ENCODE data around the gene LTV1.
"Not testable (repeated sequence)": the region's sequence is repeated elsewhere in the genome, so short reads cannot be mapped to it uniquely, and the experiment has no call there.

Gene LTV1

GRCh38 chr6:143842902-143843676 lies at the start of gene LTV1:
LTV1 (plus strand) TSS chr6:143843338; CDS start chr6:143843478, 140 bp downstream.
- DNase-seq, result peak; percentile 94

GRCh38 chr6:143796551-143796950 lies 46.6 kb upstream of the LTV1 start:
- not testable (repeated sequence) for DNase-seq

- DNase-seq, result not testable (repeated sequence)
These were observed 44.7 kb upstream of the LTV1 start for GRCh38 chr6:143798487-143798886.

GRCh38 chr6:143802833-143803565 lies 40.1 kb upstream of the LTV1 start:
- no peak for DNase-seq

GRCh38 chr6:143803769-143804568 lies 39.2 kb upstream of the LTV1 start:
- no peak for DNase-seq

GRCh38 chr6:143804835-143805239 lies 38.3 kb upstream of the LTV1 start:
- no peak for DNase-seq

- DNase-seq, result peak; percentile 69
These were observed 36.6 kb upstream of the LTV1 start for GRCh38 chr6:143806282-143807102.

- DNase-seq, result no peak
These were observed 35.9 kb upstream of the LTV1 start for GRCh38 chr6:143807103-143807772.

GRCh38 chr6:143810745-143811144 lies 32.4 kb upstream of the LTV1 start:
- no peak for DNase-seq

- no peak for DNase-seq
These were observed 31.5 kb upstream of the LTV1 start for GRCh38 chr6:143811501-143812157.

- DNase-seq, result no peak
These were observed 25.5 kb upstream of the LTV1 start for GRCh38 chr6:143817621-143818020.

GRCh38 chr6:143821359-143821758 lies 21.8 kb upstream of the LTV1 start:
- no peak for DNase-seq

GRCh38 chr6:143822584-143823024 lies 20.5 kb upstream of the LTV1 start:
- no peak for DNase-seq

- no peak for DNase-seq
These were observed 19.6 kb upstream of the LTV1 start for GRCh38 chr6:143823548-143823947.

GRCh38 chr6:143828572-143828971 lies 14.6 kb upstream of the LTV1 start:
- DNase-seq, result no peak

GRCh38 chr6:143836150-143836549 lies 7.0 kb upstream of the LTV1 start:
- no peak for DNase-seq

- no peak for DNase-seq
These were observed 4.7 kb upstream of the LTV1 start for GRCh38 chr6:143838395-143838794.

GRCh38 chr6:143839196-143839595 lies 3.9 kb upstream of the LTV1 start:
- no peak for DNase-seq

- no peak for DNase-seq
These were observed 2.4 kb upstream of the LTV1 start for GRCh38 chr6:143840595-143841265.

- DNase-seq, result no peak
These were observed 657 bp upstream of the LTV1 start for GRCh38 chr6:143842461-143842901.

- no peak for DNase-seq
These were observed 500 bp downstream of the LTV1 start for GRCh38 chr6:143843677-143843999.

Measured in activated CD8-positive, alpha-beta memory T cell treated with anti-CD3 and anti-CD28 coated beads, Interleukin-2, amount 50 U/mL, for 4 hours (primary cell).